CD14-positive monocyte (primary cell): ENCODE results near the gene FNBP1L. TPM values are rescaled to one million over a fixed set of nuclear protein-coding genes. Genes with fewer than 3 reads are reported as not detected.

ENCODE experiments used
- DNase-seq, 3 donors: peaks; one replicate each; pipeline ENCODE4 v3.0.0-alpha.2; 2011 to 2022
- H2AFZ ChIP-seq: 2 replicates; pipeline ENCODE4 v1.6.0; 2012; ENCODE audit warnings: mild to moderate bottlenecking, low read depth, low read length, inconsistent platforms; ENCODE audit not compliant: insufficient read depth, poor library complexity, severe bottlenecking
- H3K27ac ChIP-seq, 2 donors: 1 replicate in 1 of 2; 2 replicates in 1 of 2; pipeline ENCODE4 v1.5.1; 2012 to 2013; ENCODE audit warnings: low read length in 2 of 2, control low read depth in 1 of 2, inconsistent platforms in 1 of 2, low read depth in 1 of 2, mild to moderate bottlenecking in 1 of 2
- H3K27me3 ChIP-seq, 2 donors: one replicate each; pipeline versions ENCODE4 v1.6.0 to v1.6.1; 2011 to 2013; ENCODE audit warnings: low read length in 2 of 2; ENCODE audit not compliant: control insufficient read depth in 2 of 2, insufficient read depth in 2 of 2
- H3K36me3 ChIP-seq, 2 donors: replicated peaks in 1 of 2; 1 replicate in 1 of 2; 2 replicates in 1 of 2; pipeline versions ENCODE4 v1.5.1 to v1.6.1; 2012 to 2013; ENCODE audit warnings: low read length in 2 of 2, control low read depth in 1 of 2, inconsistent platforms in 1 of 2, mild to moderate bottlenecking in 1 of 2; ENCODE audit not compliant: insufficient read depth in 2 of 2, control insufficient read depth in 1 of 2
- H3K4me1 ChIP-seq, 2 donors: 1 replicate in 1 of 2; 2 replicates in 1 of 2; pipeline versions ENCODE4 v1.5.1 to v1.6.1; 2012 to 2013; ENCODE audit warnings: low read length in 2 of 2, control low read depth in 1 of 2, inconsistent platforms in 1 of 2, mild to moderate bottlenecking in 1 of 2, moderate library complexity in 1 of 2; ENCODE audit not compliant: insufficient read depth in 2 of 2, control insufficient read depth in 1 of 2
- H3K4me2 ChIP-seq: replicated peaks from 2 replicates; pipeline ENCODE3; 2012; ENCODE audit warnings: low read length, moderate library complexity, mild to moderate bottlenecking; ENCODE audit not compliant: poor library complexity, severe bottlenecking; ENCODE audit errors: extremely low read depth
- H3K4me3 ChIP-seq, 3 experiments: fragments of 200-600 bp in 1 of 3; sonication (generic) in 1 of 3; replicated peaks in 1 of 3; 1 replicate in 2 of 3; 2 replicates in 1 of 3; pipeline ENCODE4 v1.5.1; 2011 to 2013; ENCODE audit warnings: low read length in 3 of 3, mild to moderate bottlenecking in 3 of 3, control low read depth in 2 of 3, low read depth in 2 of 3, inconsistent platforms in 1 of 3, moderate library complexity in 1 of 3
- H3K79me2 ChIP-seq: 2 replicates; pipeline ENCODE4 v1.6.0; 2012; ENCODE audit warnings: mild to moderate bottlenecking, control low read depth, inconsistent platforms, low read length, moderate library complexity; ENCODE audit not compliant: insufficient read depth
- H3K9ac ChIP-seq: 2 replicates; pipeline ENCODE4 v1.6.0; 2017; ENCODE audit warnings: low read length, mild to moderate bottlenecking; ENCODE audit not compliant: insufficient read depth, poor library complexity, severe bottlenecking
- H3K9me3 ChIP-seq, 2 donors: replicated peaks in 1 of 2; 1 replicate in 1 of 2; 2 replicates in 1 of 2; pipeline versions ENCODE4 v1.5.1 to v1.6.1; 2012 to 2013; ENCODE audit warnings: low read length in 2 of 2, control low read depth in 1 of 2; ENCODE audit not compliant: control insufficient read depth in 1 of 2, insufficient read depth in 1 of 2
- H4K20me1 ChIP-seq: 2 replicates; pipeline ENCODE4 v1.6.0; 2012; ENCODE audit warnings: mild to moderate bottlenecking, low read length, control low read depth, moderate library complexity; ENCODE audit not compliant: insufficient read depth
- H3K27ac Mint-ChIP-seq, 7 donors: one replicate each; pipeline ENCODE4 v1.8.0; 2020; ENCODE audit warnings: mild to moderate bottlenecking in 7 of 7, mixed read lengths in 7 of 7, moderate library complexity in 6 of 7, inconsistent platforms in 2 of 7
- H3K27me3 Mint-ChIP-seq, 3 donors: one replicate each; pipeline ENCODE4 v1.8.0; 2021 to 2022; ENCODE audit warnings: low read depth in 3 of 3, mild to moderate bottlenecking in 3 of 3, mixed read lengths in 3 of 3, moderate library complexity in 3 of 3, inconsistent platforms in 1 of 3
- H3K36me3 Mint-ChIP-seq, 2 donors: one replicate each; pipeline ENCODE4 v1.8.0; 2020; ENCODE audit warnings: mixed read lengths in 2 of 2, inconsistent platforms in 1 of 2, mild to moderate bottlenecking in 1 of 2
- H3K4me1 Mint-ChIP-seq: one replicate; pipeline ENCODE4 v1.8.0; 2020; ENCODE audit warnings: mild to moderate bottlenecking, mixed read lengths
- H3K4me3 Mint-ChIP-seq, 2 donors: one replicate each; pipeline ENCODE4 v1.8.0; 2020; ENCODE audit warnings: mild to moderate bottlenecking in 2 of 2, mixed read lengths in 2 of 2, moderate library complexity in 1 of 2
- H3K9me3 Mint-ChIP-seq, 7 donors: one replicate each; pipeline ENCODE4 v1.8.0; 2020 to 2022; ENCODE audit warnings: mixed read lengths in 7 of 7, mild to moderate bottlenecking in 6 of 7, moderate library complexity in 6 of 7, inconsistent platforms in 2 of 7
- WGBS: methylation state at CpG from one replicate; pipeline ENCODE4 v1.1.5; 2013; ENCODE audit warnings: missing lambda C conversion rate; ENCODE audit not compliant: insufficient coverage; 5-methylcytosine and 5-hydroxymethylcytosine counted together
- intact Hi-C, 2 donors: fragments of 100-400 bp; cut with micrococcal nuclease; formaldehyde crosslinking; loops; one replicate each; pipeline versions ENCODE4 v1.15.0 to v1.15.1; 2023
- polyA plus RNA-seq, 3 donors: library from polyadenylated mRNA; depleted of rRNA in 1 of 3; unstranded in 2 of 3; stranded (reverse) in 1 of 3; fragments of 300-500 nt in 2 of 3; fragments of >200 nt in 1 of 3; fragmentation: Illumina TruSeq in 2 of 3; gene quantifications; 1 replicate in 2 of 3; 2 replicates in 1 of 3; pipeline ENCODE4 v1.2.3, GENCODE V29; 2012 to 2021
- TF ChIP-seq, protein P1 (sequence below): fragments of 200-600 bp; IDR thresholded peaks from one replicate; pipeline ENCODE4 v1.8.0; 2022; ENCODE audit warnings: antibody characterized with exemption, mild to moderate bottlenecking

Gene FNBP1L
- polyA plus RNA-seq, 3 donors: 0.15 to 0.32 (median 0.28) TPM

DNA sequence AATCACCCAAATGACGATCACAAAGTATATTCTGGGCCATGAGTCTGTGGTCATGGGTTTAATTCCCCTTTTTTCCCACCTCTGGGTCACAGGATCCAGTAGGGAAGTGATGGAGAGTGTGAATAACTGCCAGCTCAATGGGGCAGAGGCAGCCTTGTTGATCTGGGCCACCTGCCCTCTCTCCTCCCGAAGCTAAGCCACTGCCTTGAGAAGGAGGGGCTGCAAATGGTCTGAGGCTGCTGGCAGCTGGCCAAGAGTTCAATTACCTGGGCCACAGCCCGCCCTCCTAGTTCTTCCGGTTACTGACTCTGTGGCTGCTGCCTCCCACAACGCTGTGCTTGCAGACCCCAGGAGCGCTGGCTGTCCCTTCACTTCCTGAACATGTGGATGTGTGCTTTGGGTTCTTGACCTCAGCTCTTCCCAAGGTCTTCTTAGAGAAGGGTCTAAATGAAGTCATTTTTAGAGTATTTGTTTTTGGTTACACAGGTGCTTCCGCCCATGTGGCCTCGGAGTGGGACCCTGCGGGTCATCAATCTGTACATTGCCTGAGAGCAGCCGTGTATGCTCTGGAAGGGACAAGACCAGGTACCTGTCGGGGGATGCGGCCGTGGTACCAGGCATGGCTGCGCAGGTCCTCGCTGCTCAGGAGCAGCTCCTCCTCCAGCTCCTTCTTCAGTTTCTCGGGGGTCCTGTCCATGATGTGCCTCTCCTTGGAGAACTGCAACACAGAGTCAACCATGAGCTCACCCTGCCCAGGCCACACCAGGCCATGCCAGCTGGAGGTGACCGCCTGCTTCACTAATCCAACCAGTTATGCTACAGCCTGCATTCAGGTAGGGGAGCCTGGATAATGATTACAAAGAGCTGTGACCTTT is 144.0 kb downstream of the FNBP1L start:
- no peaks in the 10 kb centered on the region for H3K9me3 ChIP-seq
- TF ChIP-seq, protein P1, sequence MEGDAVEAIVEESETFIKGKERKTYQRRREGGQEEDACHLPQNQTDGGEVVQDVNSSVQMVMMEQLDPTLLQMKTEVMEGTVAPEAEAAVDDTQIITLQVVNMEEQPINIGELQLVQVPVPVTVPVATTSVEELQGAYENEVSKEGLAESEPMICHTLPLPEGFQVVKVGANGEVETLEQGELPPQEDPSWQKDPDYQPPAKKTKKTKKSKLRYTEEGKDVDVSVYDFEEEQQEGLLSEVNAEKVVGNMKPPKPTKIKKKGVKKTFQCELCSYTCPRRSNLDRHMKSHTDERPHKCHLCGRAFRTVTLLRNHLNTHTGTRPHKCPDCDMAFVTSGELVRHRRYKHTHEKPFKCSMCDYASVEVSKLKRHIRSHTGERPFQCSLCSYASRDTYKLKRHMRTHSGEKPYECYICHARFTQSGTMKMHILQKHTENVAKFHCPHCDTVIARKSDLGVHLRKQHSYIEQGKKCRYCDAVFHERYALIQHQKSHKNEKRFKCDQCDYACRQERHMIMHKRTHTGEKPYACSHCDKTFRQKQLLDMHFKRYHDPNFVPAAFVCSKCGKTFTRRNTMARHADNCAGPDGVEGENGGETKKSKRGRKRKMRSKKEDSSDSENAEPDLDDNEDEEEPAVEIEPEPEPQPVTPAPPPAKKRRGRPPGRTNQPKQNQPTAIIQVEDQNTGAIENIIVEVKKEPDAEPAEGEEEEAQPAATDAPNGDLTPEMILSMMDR: no peak
- DNase-seq: peak; percentile 7 to 39 (median 13)
- H3K79me2 ChIP-seq: no peaks in the 10 kb centered on the region
- H3K9ac ChIP-seq: no peak overlapping the region
- Mint-ChIP-seq H3K27me3 (peaks cover 0 to 5% (median 2%) of the 10 kb centered on the region in 3 donors), H3K27ac (peak overlapping the region in 2 of 7 donors; percentile 15 to 49), H3K4me1 (peaks cover 22% of the 10 kb centered on the region), H3K36me3 (peaks cover 0 to 5% of the 10 kb centered on the region in 2 donors), H3K4me3 (no peak overlapping the region), H3K9me3 (peaks cover 0 to 2% (median 0%) of the 10 kb centered on the region in 7 donors)
- H3K27me3 ChIP-seq: no peaks in the 10 kb centered on the region
- no peaks in the 10 kb centered on the region for H3K36me3 ChIP-seq
- H3K4me2 ChIP-seq: no peak overlapping the region
- no peak overlapping the region for H2AFZ ChIP-seq
- 39% methylated on average over 11 of the region's 17 CpGs for WGBS
- no peak overlapping the region for H3K27ac ChIP-seq
- H4K20me1 ChIP-seq: no peaks in the 10 kb centered on the region
- intact Hi-C loops: no loop called here
- peaks cover 13% of the 10 kb centered on the region in 2 donors for H3K4me1 ChIP-seq
- H3K4me3 ChIP-seq: no peak overlapping the region

DNA sequence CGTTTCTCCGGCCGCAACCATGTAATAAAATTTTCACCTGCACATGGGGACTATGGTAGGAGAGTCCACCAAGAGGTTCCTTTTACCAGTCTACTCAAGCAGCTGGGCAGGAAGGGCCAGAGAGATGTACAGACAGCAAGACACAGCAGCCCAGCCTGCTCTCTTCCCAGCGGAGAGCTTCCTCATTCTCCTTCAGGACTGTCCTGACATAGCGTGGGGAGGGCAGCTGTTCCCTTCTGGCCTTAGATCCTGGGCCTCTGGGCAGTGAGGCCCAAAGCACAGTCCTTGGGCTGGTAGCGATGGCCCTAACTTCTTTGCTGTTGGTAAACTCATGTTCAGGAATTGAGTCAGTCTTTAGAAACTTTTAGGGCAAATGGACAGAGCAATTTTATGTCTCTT is 144.6 kb downstream of the FNBP1L start:
- intact Hi-C loops: no loop called here
- Histone ChIP-seq H3K9me3 (no peaks in the 10 kb centered on the region), H3K36me3 (no peaks in the 10 kb centered on the region), H3K4me2 (no peak overlapping the region), H3K79me2 (no peaks in the 10 kb centered on the region), H2AFZ (no peak overlapping the region), H3K27ac (no peak overlapping the region), H3K27me3 (no peaks in the 10 kb centered on the region), H4K20me1 (no peaks in the 10 kb centered on the region), H3K9ac (no peak overlapping the region), H3K4me1 (peaks cover 13% of the 10 kb centered on the region in 2 donors), H3K4me3 (no peak overlapping the region)
- H3K27ac Mint-ChIP-seq: peak overlapping the region in 1 of 7 donors; percentile 49
- peaks cover 0 to 5% (median 2%) of the 10 kb centered on the region in 3 donors for H3K27me3 Mint-ChIP-seq
- TF ChIP-seq, protein P1: no peak
- H3K4me3 Mint-ChIP-seq: no peak overlapping the region
- no peak for DNase-seq
- peaks cover 22% of the 10 kb centered on the region for H3K4me1 Mint-ChIP-seq
- peaks cover 0 to 5% of the 10 kb centered on the region in 2 donors for H3K36me3 Mint-ChIP-seq
- H3K9me3 Mint-ChIP-seq: peaks cover 0 to 2% (median 0%) of the 10 kb centered on the region in 7 donors
- WGBS: 77% methylated on average over 3 of the region's 6 CpGs
